GM23338 (cell line): ENCODE data around the gene SMYD3.

Experiments used
- CREB1 ChIP-seq: fragments of 250-450 bp; sonication (Bioruptor Pico); IDR thresholded peaks from 2 replicates; pipeline ENCODE4 v1.5.0; 2020; ENCODE audit warnings: low read depth, mild to moderate bottlenecking, moderate library complexity
- CTCF ChIP-seq, 2 experiments: fragments of 200-600 bp in 1 of 2; sonication (generic) in 1 of 2; conservative IDR thresholded peaks; 2 replicates each; pipeline versions ENCODE4 v1.5.1 to v1.6.1; 2016 to 2017; ENCODE audit warnings: antibody characterized with exemption in 2 of 2, low read depth in 2 of 2, mild to moderate bottlenecking in 2 of 2, moderate library complexity in 1 of 2
- ETS1 ChIP-seq: IDR thresholded peaks from 2 replicates; pipeline ENCODE4 v1.6.1; 2016; ENCODE audit warnings: antibody characterized with exemption
- EZH2 ChIP-seq: fragments of 200-600 bp; sonication (generic); IDR thresholded peaks from one replicate; pipeline ENCODE4 v1.8.0; 2017; ENCODE audit warnings: antibody characterized with exemption, mild to moderate bottlenecking, low read depth; ENCODE audit not compliant: unreplicated experiment
- EZH2phosphoT487 ChIP-seq: fragments of 200-600 bp; sonication (generic); IDR thresholded peaks from one replicate; pipeline ENCODE4 v1.8.1; 2018; ENCODE audit warnings: antibody characterized with exemption; ENCODE audit not compliant: unreplicated experiment
- JUNB ChIP-seq: IDR thresholded peaks from one replicate; pipeline ENCODE4 v1.6.1; 2016; ENCODE audit warnings: antibody characterized with exemption; ENCODE audit not compliant: unreplicated experiment
- NANOG ChIP-seq: IDR thresholded peaks from 2 replicates; pipeline ENCODE4 v1.6.1; 2016; ENCODE audit warnings: antibody characterized with exemption, borderline replicate concordance
- POLR2AphosphoS5 ChIP-seq: IDR thresholded peaks from 2 replicates; pipeline ENCODE4 v1.6.1; 2016; ENCODE audit warnings: antibody characterized with exemption, low read depth
- REST ChIP-seq: IDR thresholded peaks from one replicate; pipeline ENCODE4 v1.6.1; 2018; ENCODE audit warnings: antibody characterized with exemption; ENCODE audit not compliant: unreplicated experiment
- ZNF114 ChIP-seq: fragments of 250-450 bp; sonication (Bioruptor Pico); IDR thresholded peaks from 2 replicates; pipeline ENCODE4 v1.5.0; 2020; ENCODE audit warnings: mild to moderate bottlenecking, moderate library complexity

- no peak for TF ChIP-seq CTCF (conservative IDR thresholded peaks at IDR 0.05; ENCODE audit: low read depth in 2 of 2)
- no peak for TF ChIP-seq POLR2AphosphoS5
- no peak for TF ChIP-seq JUNB
- TF ChIP-seq NANOG: no peak
- TF ChIP-seq EZH2: no peak
- TF ChIP-seq EZH2phosphoT487: no peak
- no peak for TF ChIP-seq REST
- TF ChIP-seq ZNF114 (CRISPR knock-in tag): no peak
- TF ChIP-seq ETS1: no peak
- no peak for TF ChIP-seq CREB1 (CRISPR knock-in tag)
Observed at GRCh38 chr1:246226041-246226440, 281.0 kb downstream of the SMYD3 start.
